ENCODE results near the gene SLX1A.
"Not testable (repeated sequence)": the region's sequence is repeated elsewhere in the genome, so short reads cannot be mapped to it uniquely, and the experiment has no call there.

SLX1A gene

GRCh38 chr16:30217082-30217481 lies 23.4 kb downstream of the SLX1A start:
- DNase-seq (ENCODE audit: low read depth in 1 of 2, low spot score in 1 of 2), result not testable (repeated sequence)
